A673 (cell line): ENCODE results near the gene ZNF552.
"Not testable (repeated sequence)": the region's sequence is repeated elsewhere in the genome, so short reads cannot be mapped to it uniquely, and the experiment has no call there.

ENCODE experiments used
- CTCF ChIP-seq: fragments of 300-800, 200-600 bp; sonication (generic); conservative IDR thresholded peaks from 2 replicates; pipeline ENCODE4 v1.5.1; 2017; ENCODE audit warnings: low read depth, mild to moderate bottlenecking, antibody characterized with exemption, low read length, moderate library complexity, mixed read lengths
- EZH2 ChIP-seq: fragments of 200-600 bp; sonication (generic); IDR thresholded peaks from 2 replicates; pipeline ENCODE4 v1.6.1; 2017; ENCODE audit warnings: borderline replicate concordance, low read depth, mild to moderate bottlenecking, mixed read lengths, antibody characterized with exemption, low read length; ENCODE audit not compliant: poor library complexity, severe bottlenecking

GRCh38 chr19:57823155-57823554 is 8.4 kb upstream of the ZNF552 start:
- not testable (repeated sequence) for TF ChIP-seq CTCF, EZH2
